ENCODE results near the gene NOTUM.

The NOTUM gene

DNA sequence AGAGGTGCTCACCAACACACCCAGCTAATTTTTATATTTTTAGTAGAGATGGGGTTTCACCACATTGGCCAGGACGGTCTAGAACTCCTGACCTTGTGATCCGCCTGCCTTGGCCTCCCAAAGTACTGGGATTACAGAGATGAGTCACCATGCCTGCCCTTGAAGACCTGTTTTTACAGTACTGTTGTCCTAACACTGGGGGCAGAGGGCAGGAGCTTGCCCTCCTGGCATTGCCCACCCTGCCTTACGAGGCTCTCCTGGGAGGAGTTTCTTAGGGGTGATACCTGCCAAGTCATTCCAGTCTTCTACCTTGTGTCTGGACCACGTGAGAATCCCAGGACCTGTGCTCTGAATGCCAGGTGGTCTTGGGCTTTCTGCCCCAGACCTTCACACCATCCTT lies 19.1 kb upstream of the NOTUM start:
- no peak overlapping the region for H3K27ac ChIP-seq
- TF ChIP-seq, protein P1, sequence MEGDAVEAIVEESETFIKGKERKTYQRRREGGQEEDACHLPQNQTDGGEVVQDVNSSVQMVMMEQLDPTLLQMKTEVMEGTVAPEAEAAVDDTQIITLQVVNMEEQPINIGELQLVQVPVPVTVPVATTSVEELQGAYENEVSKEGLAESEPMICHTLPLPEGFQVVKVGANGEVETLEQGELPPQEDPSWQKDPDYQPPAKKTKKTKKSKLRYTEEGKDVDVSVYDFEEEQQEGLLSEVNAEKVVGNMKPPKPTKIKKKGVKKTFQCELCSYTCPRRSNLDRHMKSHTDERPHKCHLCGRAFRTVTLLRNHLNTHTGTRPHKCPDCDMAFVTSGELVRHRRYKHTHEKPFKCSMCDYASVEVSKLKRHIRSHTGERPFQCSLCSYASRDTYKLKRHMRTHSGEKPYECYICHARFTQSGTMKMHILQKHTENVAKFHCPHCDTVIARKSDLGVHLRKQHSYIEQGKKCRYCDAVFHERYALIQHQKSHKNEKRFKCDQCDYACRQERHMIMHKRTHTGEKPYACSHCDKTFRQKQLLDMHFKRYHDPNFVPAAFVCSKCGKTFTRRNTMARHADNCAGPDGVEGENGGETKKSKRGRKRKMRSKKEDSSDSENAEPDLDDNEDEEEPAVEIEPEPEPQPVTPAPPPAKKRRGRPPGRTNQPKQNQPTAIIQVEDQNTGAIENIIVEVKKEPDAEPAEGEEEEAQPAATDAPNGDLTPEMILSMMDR (conservative IDR thresholded peaks at IDR 0.05), result no peak

DNA sequence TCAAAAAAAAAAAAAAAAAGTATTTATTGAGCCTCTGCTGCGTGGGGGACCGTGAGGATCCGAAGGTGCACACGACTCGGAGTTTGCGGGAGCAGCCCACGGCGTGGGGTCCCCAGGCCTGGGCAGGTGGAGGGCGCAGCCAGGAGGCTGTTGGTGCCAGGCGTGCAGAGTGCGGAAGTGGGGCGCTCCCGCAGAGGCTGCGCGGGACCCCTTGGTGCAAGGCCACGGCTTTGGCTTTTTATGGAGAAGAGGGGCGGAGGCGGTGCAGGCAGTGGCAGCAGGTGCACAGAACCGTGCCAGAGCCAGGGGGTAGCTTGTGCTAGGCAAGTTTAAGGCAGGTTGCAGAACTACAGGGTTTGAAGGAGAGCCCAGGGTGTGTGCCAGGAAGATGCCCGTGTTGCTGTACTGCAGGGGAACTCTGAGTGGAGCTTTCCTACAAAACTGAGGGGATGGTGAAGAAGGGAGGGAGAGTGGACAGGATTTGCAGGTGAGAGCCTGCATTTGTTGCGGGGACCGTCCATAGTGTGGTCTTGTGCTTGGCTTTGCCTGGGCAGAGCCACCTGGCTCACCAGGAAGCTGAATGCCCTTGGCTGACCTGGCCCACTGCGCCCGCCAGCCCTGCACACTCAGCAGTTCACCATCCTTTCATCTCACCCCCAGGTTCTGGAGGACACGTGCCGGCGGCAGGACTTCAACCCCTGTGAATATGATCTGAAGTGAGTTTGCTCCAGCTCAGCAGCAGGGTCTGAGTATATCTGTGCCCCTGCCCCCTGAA lies 17.7 kb upstream of the NOTUM start:
- H3K27ac ChIP-seq, result peak overlapping the region; percentile 91
- TF ChIP-seq, protein P1 (conservative IDR thresholded peaks at IDR 0.05), result no peak

- peak within 1 kb of the TSS; percentile 91 for H3K27ac ChIP-seq
- TF ChIP-seq, protein P1 (conservative IDR thresholded peaks at IDR 0.05), result no peak
These were observed 16.3 kb upstream of the NOTUM start, which contains the start of gene ASPSCR1 for GRCh38 chr17:81977211-81977808. Gene ASPSCR1, plus strand, starts transcription at chr17:81977629. Its CDS starts 18 bp downstream, at chr17:81977647.

GRCh38 chr17:81976332-81977210 lies 15.6 kb upstream of the NOTUM start:
- H3K27ac ChIP-seq, result peak overlapping the region; percentile 91
- TF ChIP-seq, protein P1 (conservative IDR thresholded peaks at IDR 0.05), result no peak

DNA sequence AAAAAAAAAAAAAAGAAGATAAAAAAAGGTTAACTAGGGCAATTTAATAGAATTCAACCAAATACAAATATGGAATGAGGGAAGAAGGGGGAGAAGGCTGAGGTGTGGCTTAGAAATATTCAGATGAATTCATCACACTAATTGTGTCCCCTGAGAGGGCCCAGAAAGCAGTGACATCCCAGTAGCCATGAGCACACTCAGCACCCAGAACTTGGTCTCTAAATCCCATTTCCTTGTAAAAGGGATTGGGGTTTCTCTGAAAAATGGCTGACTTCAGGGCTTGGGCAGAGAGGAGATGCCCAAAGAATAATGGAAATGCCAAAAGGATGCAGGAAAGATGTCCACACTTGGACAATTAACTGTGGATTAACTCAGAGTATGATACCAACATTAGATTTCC lies 12.4 kb upstream of the NOTUM start:
- TF ChIP-seq, protein P1 (conservative IDR thresholded peaks at IDR 0.05), result no peak
- H3K27ac ChIP-seq, result no peak overlapping the region

- H3K27ac ChIP-seq, result no peak overlapping the region
- TF ChIP-seq, protein P1 (conservative IDR thresholded peaks at IDR 0.05), result no peak
These were observed 8.1 kb upstream of the NOTUM start for GRCh38 chr17:81968850-81969812.

Data from VCaP (cell line).